Liver (tissue), 9 donors: ENCODE data around the gene BCR. TPM values are rescaled to one million over a fixed set of nuclear protein-coding genes. Genes with fewer than 3 reads are reported as not detected.

Experiments used
- DNase-seq: peaks from one replicate; pipeline ENCODE4 v3.0.0-alpha.2; 2017; ENCODE audit warnings: low spot score
- H3K27ac ChIP-seq, 2 donors: one replicate each; pipeline ENCODE4 v1.7.0; 2013; ENCODE audit warnings: inconsistent platforms in 2 of 2, low read length in 2 of 2, control low read depth in 1 of 2, low read depth in 1 of 2, mild to moderate bottlenecking in 1 of 2
- H3K27me3 ChIP-seq, 4 donors: one replicate each; pipeline versions ENCODE4 v1.6.1 to v1.7.0; 2013; ENCODE audit warnings: low read length in 3 of 4, inconsistent platforms in 1 of 4, mild to moderate bottlenecking in 1 of 4, moderate library complexity in 1 of 4; ENCODE audit not compliant: control insufficient read depth in 4 of 4, insufficient read depth in 4 of 4
- H3K36me3 ChIP-seq, 4 donors: one replicate each; pipeline versions ENCODE4 v1.6.1 to v1.7.0; 2013; ENCODE audit warnings: low read length in 3 of 4, mild to moderate bottlenecking in 3 of 4, low read depth in 1 of 4, moderate library complexity in 1 of 4; ENCODE audit not compliant: control insufficient read depth in 4 of 4, insufficient read depth in 3 of 4
- H3K4me1 ChIP-seq, 4 donors: one replicate each; pipeline versions ENCODE4 v1.6.1 to v1.7.0; 2013; ENCODE audit warnings: low read length in 3 of 4, mild to moderate bottlenecking in 3 of 4, moderate library complexity in 1 of 4; ENCODE audit not compliant: control insufficient read depth in 4 of 4, insufficient read depth in 4 of 4
- H3K4me3 ChIP-seq, 3 donors: one replicate each; pipeline versions ENCODE4 v1.6.1 to v1.7.0; 2013; ENCODE audit warnings: low read length in 3 of 3, control low read depth in 1 of 3, low read depth in 1 of 3, mild to moderate bottlenecking in 1 of 3
- H3K9ac ChIP-seq, 2 donors: one replicate each; pipeline ENCODE4 v1.7.0; 2013; ENCODE audit warnings: low read length in 2 of 2, mild to moderate bottlenecking in 2 of 2, moderate library complexity in 2 of 2, control low read depth in 1 of 2, low read depth in 1 of 2
- H3K9me3 ChIP-seq, 4 donors: one replicate each; pipeline versions ENCODE4 v1.6.1 to v1.7.0; 2013; ENCODE audit warnings: low read length in 3 of 4; ENCODE audit not compliant: control insufficient read depth in 4 of 4
- ATF3 ChIP-seq: IDR thresholded peaks from 2 replicates; pipeline ENCODE4 v1.6.1; 2016; ENCODE audit warnings: antibody characterized with exemption
- CTCF ChIP-seq: fragments of 150-350 bp; IDR thresholded peaks from 2 replicates; pipeline ENCODE4 v1.5.1; 2017; ENCODE audit warnings: improper control_type of control experiment, low read depth, low read length; ENCODE audit not compliant: missing input control
- EGR1 ChIP-seq, 2 donors: IDR thresholded peaks; 2 replicates each; pipeline ENCODE4 v1.6.1; 2016 to 2018; ENCODE audit warnings: antibody characterized with exemption in 2 of 2, low read depth in 2 of 2
- FOXA1 ChIP-seq: IDR thresholded peaks from 2 replicates; pipeline ENCODE4 v1.6.1; 2016; ENCODE audit warnings: antibody characterized with exemption
- GABPA ChIP-seq, 2 donors: IDR thresholded peaks in 1 of 2; conservative IDR thresholded peaks in 1 of 2; 2 replicates each; pipeline ENCODE4 v1.6.1; 2016; ENCODE audit warnings: antibody characterized with exemption in 2 of 2, mild to moderate bottlenecking in 1 of 2, moderate library complexity in 1 of 2
- HNF4G ChIP-seq: IDR thresholded peaks from 2 replicates; pipeline ENCODE4 v1.6.1; 2016; ENCODE audit warnings: antibody characterized with exemption
- JUND ChIP-seq, 2 donors: IDR thresholded peaks; 2 replicates each; pipeline ENCODE4 v1.6.1; 2016; ENCODE audit warnings: antibody characterized with exemption in 2 of 2
- MAX ChIP-seq: IDR thresholded peaks from 2 replicates; pipeline ENCODE4 v1.6.1; 2016; ENCODE audit warnings: antibody characterized with exemption
- NR2F2 ChIP-seq: IDR thresholded peaks from 2 replicates; pipeline ENCODE4 v1.6.1; 2016; ENCODE audit warnings: antibody characterized with exemption
- RAD21 ChIP-seq, 2 donors: IDR thresholded peaks; 2 replicates each; pipeline ENCODE4 v1.6.1; 2016; ENCODE audit warnings: antibody characterized with exemption in 2 of 2, mild to moderate bottlenecking in 2 of 2
- REST ChIP-seq: IDR thresholded peaks from 2 replicates; pipeline ENCODE4 v1.6.1; 2016; ENCODE audit warnings: antibody characterized with exemption, mild to moderate bottlenecking
- RXRA ChIP-seq, 2 donors: IDR thresholded peaks; 2 replicates each; pipeline ENCODE4 v1.6.1; 2017 to 2018; ENCODE audit warnings: antibody characterized with exemption in 2 of 2, mild to moderate bottlenecking in 1 of 2
- SP1 ChIP-seq: IDR thresholded peaks from 2 replicates; pipeline ENCODE4 v1.6.1; 2018; ENCODE audit warnings: antibody characterized with exemption, mild to moderate bottlenecking
- TAF1 ChIP-seq: conservative IDR thresholded peaks from 2 replicates; pipeline ENCODE4 v1.6.1; 2016; ENCODE audit warnings: antibody characterized with exemption, mild to moderate bottlenecking
- YY1 ChIP-seq: IDR thresholded peaks from 2 replicates; pipeline ENCODE4 v1.6.1; 2016; ENCODE audit warnings: antibody characterized with exemption, mild to moderate bottlenecking
- ZBTB33 ChIP-seq: IDR thresholded peaks from 2 replicates; pipeline ENCODE4 v1.6.1; 2016; ENCODE audit warnings: antibody characterized with exemption
- WGBS: extraction: QIAGEN DNeasy Blood & Tissue Kit; methylation state at CpG from one replicate; pipeline ENCODE4 v1.1.7; 2013; 5-methylcytosine and 5-hydroxymethylcytosine counted together
- polyA plus RNA-seq, 2 donors: library from polyadenylated mRNA; stranded (reverse) in 1 of 2; unstranded in 1 of 2; fragments of 200-250 nt in 1 of 2; fragments of >200 nt in 1 of 2; fragmentation: Nextera tagmentation in 1 of 2; extraction: Ambion mirVana in 1 of 2; gene quantifications; one replicate each; pipeline versions ENCODE4 v1.2.1 to v1.2.3, GENCODE V29; 2013 to 2015
- total RNA-seq, 2 donors: library from RNA; depleted of rRNA; stranded (reverse); fragments of >200 nt; gene quantifications; one replicate each; pipeline ENCODE4 v1.2.3, GENCODE V29; 2014
- donor health status: healthy.
- donor health status: healthy.
- donor health status: healthy.
- donor health status: healthy.
- donor health status: healthy.

Gene BCR
- total and polyA plus RNA-seq, 4 donors: 7.4 to 35.6 (median 18.3) TPM

- Histone ChIP-seq H3K36me3 (no peaks in the 10 kb centered on the region), H3K27ac (no peak overlapping the region), H3K27me3 (no peaks in the 10 kb centered on the region), H3K4me1 (peaks cover 2 to 22% (median 19%) of the 10 kb centered on the region in 4 donors), H3K9ac (no peak overlapping the region), H3K4me3 (no peak overlapping the region), H3K9me3 (no peaks in the 10 kb centered on the region)
- TF ChIP-seq MAX: no peak
- TF ChIP-seq REST: no peak
- no peak for TF ChIP-seq RXRA (IDR thresholded peaks at IDR 0.05)
- TF ChIP-seq RAD21 (IDR thresholded peaks at IDR 0.05): no peak
- no peak for TF ChIP-seq GABPA (IDR thresholded peaks at IDR 0.05 in 1 of 2, conservative IDR thresholded peaks at IDR 0.05 in 1 of 2)
- no peak for TF ChIP-seq FOXA1
- TF ChIP-seq JUND (IDR thresholded peaks at IDR 0.05): no peak
- no peak for TF ChIP-seq ATF3
- TF ChIP-seq EGR1 (IDR thresholded peaks at IDR 0.05; ENCODE audit: low read depth in 2 of 2): no peak
- no peak for TF ChIP-seq CTCF
- no peak for TF ChIP-seq SP1
- TF ChIP-seq ZBTB33: no peak
- TF ChIP-seq NR2F2: no peak
- no peak for TF ChIP-seq YY1
- no peak for TF ChIP-seq TAF1
- no peak for TF ChIP-seq HNF4G
- WGBS: 96% methylated on average over 9 of the region's 9 CpGs
- DNase-seq: no peak
These were observed 11.8 kb upstream of the BCR start for GRCh38 chr22:23168391-23169042.
